Endothelial cell of umbilical vein (primary cell): Measurements from ENCODE around the gene ARSB. TPM values are rescaled to one million over a fixed set of nuclear protein-coding genes. Genes with fewer than 3 reads are reported as not detected.

Source experiments
- BruUV-seq: library from RNA; stranded (reverse); fragments of 400-500 nt; replicated peaks from 2 replicates; lab custom pipeline; 2021; lab: Mats Ljungman, UMichigan
- CTCF ChIA-PET: fragments of 300-600, 350-600 bp; sonication (Branson Sonifier 250); formaldehyde crosslinking; loops from one replicate; lab custom pipeline; 2021; ENCODE audit warnings: antibody characterized with exemption, inconsistent platforms; lab: Charles Lee
- POLR2A ChIA-PET: fragments of 300-600, 350-600 bp; sonication (Branson Sonifier 250); formaldehyde crosslinking; loops from one replicate; lab custom pipeline; 2021; ENCODE audit warnings: antibody characterized with exemption, inconsistent platforms; lab: Charles Lee
- DNase-seq: peaks from one replicate; pipeline ENCODE4 v3.0.0-alpha.2; 2011; ENCODE audit warnings: low read depth, low spot score
- FAIRE-seq: peaks from 2 replicates; lab custom pipeline; 2011; peaks lifted over from hg19 to GRCh38; lab: Jason Lieb, UNC
- H2AFZ ChIP-seq: 2 replicates; pipeline ENCODE4 v1.6.0; 2012; ENCODE audit warnings: low read depth, low read length, control low read depth, inconsistent platforms
- H3K27ac ChIP-seq: 2 replicates; pipeline ENCODE4 v1.5.1; 2011; ENCODE audit warnings: low read depth, mild to moderate bottlenecking, control low read depth, low read length, moderate library complexity; ENCODE audit not compliant: insufficient read depth
- H3K27me3 ChIP-seq, 2 experiments: 2 replicates each; pipeline versions ENCODE4 v1.6.0 to v1.6.1; 2011; ENCODE audit warnings: low read length in 2 of 2, mixed read lengths in 1 of 2; ENCODE audit not compliant: control insufficient read depth in 2 of 2, insufficient read depth in 2 of 2
- H3K36me3 ChIP-seq, 2 experiments: 2 replicates in 1 of 2; 3 replicates in 1 of 2; pipeline ENCODE4 v1.5.1; 2011; ENCODE audit warnings: low read length in 2 of 2, mild to moderate bottlenecking in 1 of 2, moderate library complexity in 1 of 2; ENCODE audit not compliant: control insufficient read depth in 2 of 2, insufficient read depth in 2 of 2; ENCODE audit errors: extremely low read depth in 1 of 2
- H3K4me1 ChIP-seq: 3 replicates; pipeline ENCODE4 v1.5.1; 2011; ENCODE audit warnings: mild to moderate bottlenecking, low read length; ENCODE audit not compliant: control insufficient read depth, insufficient read depth; ENCODE audit errors: extremely low read depth
- H3K4me2 ChIP-seq: 2 replicates; pipeline ENCODE4 v1.6.1; 2011; ENCODE audit warnings: low read length, control low read depth, mixed read lengths; ENCODE audit not compliant: insufficient read depth
- H3K4me3 ChIP-seq, 3 experiments: fragments of 200-600 bp in 1 of 3; sonication (generic), shearing (Covaris generic) in 1 of 3; replicated peaks in 1 of 3; 2 replicates each; pipeline ENCODE4 v1.5.1; 2011 to 2016; ENCODE audit warnings: control low read depth in 3 of 3, low read length in 3 of 3, mild to moderate bottlenecking in 2 of 3, inconsistent platforms in 1 of 3, low read depth in 1 of 3, moderate library complexity in 1 of 3; ENCODE audit not compliant: insufficient read depth in 1 of 3
- H3K79me2 ChIP-seq: 2 replicates; pipeline ENCODE4 v1.6.0; 2012; ENCODE audit warnings: low read length, inconsistent platforms; ENCODE audit not compliant: control insufficient read depth, insufficient read depth
- H3K9ac ChIP-seq: replicated peaks from 2 replicates; pipeline ENCODE3; 2011; ENCODE audit warnings: low read length, control low read depth; ENCODE audit not compliant: insufficient read depth; ENCODE audit errors: extremely low read depth
- H3K9me1 ChIP-seq: replicated peaks from 3 replicates; pipeline ENCODE4 v1.6.0; 2011; ENCODE audit warnings: mild to moderate bottlenecking, low read length; ENCODE audit not compliant: control insufficient read depth, insufficient read depth; ENCODE audit errors: extremely low read depth
- H3K9me3 ChIP-seq: replicated peaks from 2 replicates; pipeline ENCODE4 v1.5.1; 2012; ENCODE audit warnings: low read length, inconsistent platforms; ENCODE audit not compliant: control insufficient read depth, insufficient read depth
- H4K20me1 ChIP-seq: replicated peaks from 2 replicates; pipeline ENCODE3; 2011; ENCODE audit warnings: mild to moderate bottlenecking, low read length; ENCODE audit not compliant: control insufficient read depth, insufficient read depth; ENCODE audit errors: extremely low read depth
- EZH2 ChIP-seq: IDR thresholded peaks from 2 replicates; pipeline ENCODE4 v1.6.1; 2012; ENCODE audit warnings: borderline replicate concordance, low read depth, mild to moderate bottlenecking, moderate library complexity, low read length, inconsistent platforms; ENCODE audit not compliant: severe bottlenecking
- FOS ChIP-seq: IDR thresholded peaks from 2 replicates; pipeline ENCODE4 v1.6.1; 2011; ENCODE audit warnings: mild to moderate bottlenecking, low read length, moderate library complexity, borderline replicate concordance; ENCODE audit not compliant: insufficient read depth
- GATA2 ChIP-seq: IDR thresholded peaks from 2 replicates; pipeline ENCODE4 v1.7.0; 2011; ENCODE audit warnings: low read depth, mild to moderate bottlenecking, moderate library complexity, mixed read lengths, low read length; ENCODE audit not compliant: insufficient read length, insufficient read depth
- MYC ChIP-seq: IDR thresholded peaks from one replicate; pipeline ENCODE4 v1.6.1; 2011; ENCODE audit warnings: mild to moderate bottlenecking, low read depth, low read length
- POLR2A ChIP-seq: IDR thresholded peaks from 2 replicates; pipeline ENCODE4 v1.6.1; 2012; ENCODE audit warnings: low read depth, mild to moderate bottlenecking, control low read depth, low read length
- POLR2AphosphoS5 ChIP-seq: IDR thresholded peaks from 2 replicates; pipeline ENCODE4 v1.6.1; 2012; ENCODE audit warnings: low read depth, mild to moderate bottlenecking, control low read depth, low read length, moderate library complexity; ENCODE audit not compliant: insufficient read depth
- dilution Hi-C: fragments of 300-500 bp; cut with MboI; formaldehyde crosslinking; loops from one replicate; pipeline ENCODE4 v1.15.0; 2019; ENCODE audit warnings: low sequenced_read_pairs; ENCODE audit not compliant: extremely low pct_ligation_motif_present
- intact Hi-C: fragments of 100-400 bp; cut with micrococcal nuclease; formaldehyde crosslinking; loops from one replicate; pipeline ENCODE4 v1.10.0; 2022
- polyA plus RNA-seq, 4 experiments: library from polyadenylated mRNA; depleted of rRNA in 3 of 4; stranded (reverse) in 3 of 4; unstranded in 1 of 4; fragments of >200 nt; gene quantifications; 2 replicates each; pipeline versions ENCODE4 v1.2.1 to v1.2.3, GENCODE V29; 2011 to 2012; ENCODE audit warnings: missing spikeins in 1 of 4
- total RNA-seq: library from RNA; stranded (reverse); gene quantifications from 2 replicates; pipeline ENCODE4 v1.2.3, GENCODE V29; 2021
- TF ChIP-seq, protein P1 (sequence below): IDR thresholded peaks from 2 replicates; pipeline ENCODE4 v1.6.1; 2011; ENCODE audit not compliant: insufficient read depth, insufficient read length
- TF ChIP-seq, protein P2 (sequence below), 2 donors: IDR thresholded peaks; 1 replicate in 1 of 2; 2 replicates in 1 of 2; pipeline ENCODE4 v1.5.1; 2011; ENCODE audit warnings: low read length in 2 of 2, mild to moderate bottlenecking in 2 of 2, moderate library complexity in 2 of 2, control low read depth in 1 of 2, inconsistent platforms in 1 of 2, low read depth in 1 of 2; ENCODE audit not compliant: insufficient read depth in 1 of 2; ENCODE audit errors: extremely low read depth in 1 of 2

ARSB gene
- total and polyA plus RNA-seq, 2 donors (not counting 3 experiments of a cell fraction or from before 2014, with no cell fraction given): 17.2 to 25.8 TPM

GRCh38 chr5:78747055-78747454 lies 238.1 kb downstream of the ARSB start:
- H3K4me3 ChIP-seq: no peak overlapping the region
- DNase-seq (no peak), FAIRE-seq (no peak)
- no peaks in the 10 kb centered on the region for H3K36me3 ChIP-seq
- no peaks in the 10 kb centered on the region for H3K9me1 ChIP-seq
- no peak overlapping the region for H2AFZ ChIP-seq
- TF ChIP-seq MYC (no peak), POLR2A (no peak), GATA2 (no peak), FOS (no peak), POLR2AphosphoS5 (no peak), EZH2 (no peak)
- TF ChIP-seq, protein P1, sequence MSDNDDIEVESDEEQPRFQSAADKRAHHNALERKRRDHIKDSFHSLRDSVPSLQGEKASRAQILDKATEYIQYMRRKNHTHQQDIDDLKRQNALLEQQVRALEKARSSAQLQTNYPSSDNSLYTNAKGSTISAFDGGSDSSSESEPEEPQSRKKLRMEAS: no peak
- TF ChIP-seq, protein P2, sequence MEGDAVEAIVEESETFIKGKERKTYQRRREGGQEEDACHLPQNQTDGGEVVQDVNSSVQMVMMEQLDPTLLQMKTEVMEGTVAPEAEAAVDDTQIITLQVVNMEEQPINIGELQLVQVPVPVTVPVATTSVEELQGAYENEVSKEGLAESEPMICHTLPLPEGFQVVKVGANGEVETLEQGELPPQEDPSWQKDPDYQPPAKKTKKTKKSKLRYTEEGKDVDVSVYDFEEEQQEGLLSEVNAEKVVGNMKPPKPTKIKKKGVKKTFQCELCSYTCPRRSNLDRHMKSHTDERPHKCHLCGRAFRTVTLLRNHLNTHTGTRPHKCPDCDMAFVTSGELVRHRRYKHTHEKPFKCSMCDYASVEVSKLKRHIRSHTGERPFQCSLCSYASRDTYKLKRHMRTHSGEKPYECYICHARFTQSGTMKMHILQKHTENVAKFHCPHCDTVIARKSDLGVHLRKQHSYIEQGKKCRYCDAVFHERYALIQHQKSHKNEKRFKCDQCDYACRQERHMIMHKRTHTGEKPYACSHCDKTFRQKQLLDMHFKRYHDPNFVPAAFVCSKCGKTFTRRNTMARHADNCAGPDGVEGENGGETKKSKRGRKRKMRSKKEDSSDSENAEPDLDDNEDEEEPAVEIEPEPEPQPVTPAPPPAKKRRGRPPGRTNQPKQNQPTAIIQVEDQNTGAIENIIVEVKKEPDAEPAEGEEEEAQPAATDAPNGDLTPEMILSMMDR (IDR thresholded peaks at IDR 0.05; ENCODE audit: extremely low read depth in 1 of 2, insufficient read depth in 1 of 2, low read depth in 1 of 2, low read length in 2 of 2): no peak
- no TSS peak for BruUV-seq
- ChIA-PET CTCF (interaction anchor here (1.6 to 1.7 kb wide), 2 partner anchors 47 to 139 kb away, joined by 5 to 6 read pairs; no protein-coding TSS in a partner anchor), POLR2A (no interaction called here)
- H3K27ac ChIP-seq: no peak overlapping the region
- intact Hi-C loops (no loop called here), dilution Hi-C loops (no loop called here)
- no peaks in the 10 kb centered on the region for H3K9me3 ChIP-seq
- no peak overlapping the region for H3K9ac ChIP-seq
- no peaks in the 10 kb centered on the region for H3K4me1 ChIP-seq
- no peak overlapping the region for H3K4me2 ChIP-seq
- H3K27me3 ChIP-seq: peaks cover 21 to 22% of the 10 kb centered on the region in 2 experiments
- no peaks in the 10 kb centered on the region for H3K79me2 ChIP-seq
- H4K20me1 ChIP-seq: no peaks in the 10 kb centered on the region
